CD4-positive, CD25-positive, alpha-beta regulatory T cell (primary cell): Measurements from ENCODE around the gene TEX19. TPM values are rescaled to one million over a fixed set of nuclear protein-coding genes. Genes with fewer than 3 reads are reported as not detected.

Experiments
- ATAC-seq, 2 donors: fragments of 150-1000 bp; cut with Tn5 transposase; one replicate each; pipeline ENCODE4 v1.10.0; 2021; ENCODE audit warnings: low read depth in 2 of 2, moderate number of reproducible peaks in 2 of 2, moderate library complexity in 1 of 2
- DNase-seq, 3 donors: peaks; one replicate each; pipeline versions ENCODE4 v3.0.0 to v3.0.0-alpha.2; 2012 to 2022; ENCODE audit warnings: mixed read lengths in 1 of 3
- H3K27ac ChIP-seq: one replicate; pipeline ENCODE4 v1.7.0; 2013; ENCODE audit warnings: mild to moderate bottlenecking, low read length; ENCODE audit not compliant: insufficient read depth, poor library complexity, severe bottlenecking
- H3K27me3 ChIP-seq: one replicate; pipeline ENCODE4 v1.7.0; 2013; ENCODE audit warnings: low read length; ENCODE audit not compliant: control insufficient read depth, insufficient read depth
- H3K36me3 ChIP-seq: one replicate; pipeline ENCODE4 v1.7.0; 2013; ENCODE audit warnings: mild to moderate bottlenecking, low read length, moderate library complexity; ENCODE audit not compliant: control insufficient read depth, insufficient read depth
- H3K4me1 ChIP-seq: 2 replicates; pipeline ENCODE4 v1.7.0; 2013; ENCODE audit warnings: mild to moderate bottlenecking, low read length; ENCODE audit not compliant: insufficient read depth, control insufficient read depth, poor library complexity, severe bottlenecking
- H3K4me3 ChIP-seq: one replicate; pipeline ENCODE4 v1.7.0; 2013; ENCODE audit warnings: low read depth, mild to moderate bottlenecking, low read length, moderate library complexity
- H3K9me3 ChIP-seq, 2 experiments: 1 replicate in 1 of 2; 2 replicates in 1 of 2; pipeline ENCODE4 v1.7.0; 2013; ENCODE audit warnings: low read length in 2 of 2, mild to moderate bottlenecking in 1 of 2, moderate library complexity in 1 of 2; ENCODE audit not compliant: control insufficient read depth in 2 of 2
- H3K27ac Mint-ChIP-seq, 3 donors: one replicate each; pipeline ENCODE4 v1.8.0; 2020 to 2022; ENCODE audit warnings: mild to moderate bottlenecking in 3 of 3, mixed read lengths in 3 of 3, moderate library complexity in 2 of 3
- H3K27me3 Mint-ChIP-seq: one replicate; pipeline ENCODE4 v1.8.0; 2022; ENCODE audit warnings: mild to moderate bottlenecking, mixed read lengths
- H3K36me3 Mint-ChIP-seq: one replicate; pipeline ENCODE4 v1.8.0; 2020; ENCODE audit warnings: mixed read lengths
- H3K4me1 Mint-ChIP-seq, 4 donors: one replicate each; pipeline ENCODE4 v1.8.0; 2020 to 2022; ENCODE audit warnings: mixed read lengths in 4 of 4, mild to moderate bottlenecking in 1 of 4
- H3K4me3 Mint-ChIP-seq, 4 donors: one replicate each; pipeline ENCODE4 v1.8.0; 2020 to 2022; ENCODE audit warnings: mild to moderate bottlenecking in 4 of 4, mixed read lengths in 4 of 4, moderate library complexity in 3 of 4
- H3K9me3 Mint-ChIP-seq, 7 donors: one replicate each; pipeline ENCODE4 v1.8.0; 2020 to 2022; ENCODE audit warnings: mixed read lengths in 7 of 7, mild to moderate bottlenecking in 3 of 7, moderate library complexity in 2 of 7
- polyA plus RNA-seq, 4 donors: library from polyadenylated mRNA; unstranded; fragments of 300-500 nt; fragmentation: Illumina TruSeq; gene quantifications; one replicate each; pipeline ENCODE4 v1.2.3, GENCODE V29; 2021
- total RNA-seq: library from RNA; stranded (reverse); gene quantifications from one replicate; pipeline ENCODE4 v1.2.3, GENCODE V29; 2022

TEX19 gene
- total and polyA plus RNA-seq, 5 donors from 2014 or later, result not detected

DNA sequence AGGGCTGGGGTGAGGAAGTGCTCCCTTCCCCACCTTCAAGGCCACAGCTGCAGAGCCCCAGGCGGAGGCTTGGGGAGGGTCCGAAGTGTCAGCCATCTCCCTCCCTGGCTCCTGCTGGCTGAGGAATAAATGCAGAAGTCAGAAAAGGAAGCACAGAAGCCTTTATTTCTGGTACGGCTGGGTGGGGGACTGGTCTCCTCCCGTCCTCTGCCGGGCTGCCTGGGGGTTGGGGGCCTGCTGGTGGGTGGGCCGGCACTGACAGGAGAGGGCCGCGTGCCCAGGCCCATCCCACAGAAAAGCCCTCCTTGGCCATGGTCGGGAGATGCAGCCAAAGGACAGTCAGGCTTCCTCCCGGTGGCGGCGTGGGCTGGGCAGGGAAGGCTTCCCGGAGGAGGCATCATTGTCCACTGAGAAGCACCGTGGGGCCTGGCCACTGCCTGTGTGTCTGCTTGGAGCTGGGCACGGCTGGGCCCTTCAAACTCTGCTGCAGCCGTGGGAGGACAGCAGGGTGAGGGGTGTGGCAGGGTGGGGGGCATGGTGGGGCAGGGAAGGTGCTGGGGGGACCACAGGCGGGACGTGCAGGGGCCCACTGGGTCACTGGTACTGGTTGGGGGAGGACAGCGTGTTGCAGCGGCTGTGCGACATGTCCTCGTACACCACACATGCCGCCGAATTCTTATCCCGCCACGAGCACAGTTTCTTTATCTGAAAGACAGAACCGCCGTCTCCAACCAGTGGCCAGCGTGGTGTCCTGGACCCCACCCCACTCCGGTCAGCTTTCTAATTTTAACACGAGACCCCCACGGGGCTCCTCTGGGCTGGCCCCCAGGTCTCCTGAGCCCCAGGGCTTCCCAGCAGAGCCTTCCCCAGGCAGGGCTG, 44.1 kb upstream of the TEX19 start:
- peak overlapping the region in 2 of 4 donors; percentile 93 to 95 for H3K4me3 Mint-ChIP-seq
- no peak overlapping the region for H3K4me3 ChIP-seq
- DNase-seq, result no peak
- no peaks in the 10 kb centered on the region for H3K36me3 Mint-ChIP-seq
- peaks cover 36% of the 10 kb centered on the region for H3K4me1 ChIP-seq
- no peaks in the 10 kb centered on the region for H3K27me3 ChIP-seq
- H3K9me3 ChIP-seq, result no peaks in the 10 kb centered on the region
- peak overlapping the region; percentile 14 to 92 (median 89) for H3K27ac Mint-ChIP-seq
- peak overlapping the region; percentile 78 for H3K27ac ChIP-seq
- H3K27me3 Mint-ChIP-seq, result peaks cover 6% of the 10 kb centered on the region
- H3K9me3 Mint-ChIP-seq, result no peaks in the 10 kb centered on the region
- H3K36me3 ChIP-seq, result no peaks in the 10 kb centered on the region
- H3K4me1 Mint-ChIP-seq, result peaks cover 0 to 22% (median 4%) of the 10 kb centered on the region in 4 donors
- no peak for ATAC-seq

GRCh38 chr17:82315703-82316358, 43.2 kb upstream of the TEX19 start:
- peak overlapping the region; percentile 78 for H3K27ac ChIP-seq
- H3K27ac Mint-ChIP-seq, result peak overlapping the region; percentile 84 to 92 (median 89)
- peaks cover 6% of the 10 kb centered on the region for H3K27me3 Mint-ChIP-seq
- peak overlapping the region; percentile 71 for H3K4me3 ChIP-seq
- H3K36me3 ChIP-seq, result no peaks in the 10 kb centered on the region
- H3K9me3 Mint-ChIP-seq, result no peaks in the 10 kb centered on the region
- H3K4me3 Mint-ChIP-seq, result peak overlapping the region in 2 of 4 donors; percentile 93 to 95
- H3K4me1 ChIP-seq, result peaks cover 40% of the 10 kb centered on the region
- no peaks in the 10 kb centered on the region for H3K27me3 ChIP-seq
- H3K36me3 Mint-ChIP-seq, result no peaks in the 10 kb centered on the region
- peak; percentile 43 to 61 (median 59) for DNase-seq
- ATAC-seq, result peak; percentile 58 to 64
- no peaks in the 10 kb centered on the region for H3K9me3 ChIP-seq
- peaks cover 0 to 23% (median 4%) of the 10 kb centered on the region in 4 donors for H3K4me1 Mint-ChIP-seq

GRCh38 chr17:82316651-82317393, 42.2 kb upstream of the TEX19 start:
- Histone ChIP-seq H3K27me3 (no peaks in the 10 kb centered on the region), H3K27ac (peak overlapping the region; percentile 78), H3K9me3 (no peaks in the 10 kb centered on the region), H3K4me3 (peak overlapping the region; percentile 71), H3K4me1 (peaks cover 50% of the 10 kb centered on the region), H3K36me3 (no peaks in the 10 kb centered on the region)
- DNase-seq, result no peak
- Mint-ChIP-seq H3K27me3 (peaks cover 6% of the 10 kb centered on the region), H3K27ac (peak overlapping the region; percentile 86 to 92 (median 89)), H3K9me3 (no peaks in the 10 kb centered on the region), H3K36me3 (no peaks in the 10 kb centered on the region), H3K4me1 (peaks cover 0 to 28% (median 6%) of the 10 kb centered on the region in 4 donors), H3K4me3 (peak overlapping the region in 2 of 4 donors; percentile 93 to 95)
- ATAC-seq, result peak; percentile 7 to 27

DNA sequence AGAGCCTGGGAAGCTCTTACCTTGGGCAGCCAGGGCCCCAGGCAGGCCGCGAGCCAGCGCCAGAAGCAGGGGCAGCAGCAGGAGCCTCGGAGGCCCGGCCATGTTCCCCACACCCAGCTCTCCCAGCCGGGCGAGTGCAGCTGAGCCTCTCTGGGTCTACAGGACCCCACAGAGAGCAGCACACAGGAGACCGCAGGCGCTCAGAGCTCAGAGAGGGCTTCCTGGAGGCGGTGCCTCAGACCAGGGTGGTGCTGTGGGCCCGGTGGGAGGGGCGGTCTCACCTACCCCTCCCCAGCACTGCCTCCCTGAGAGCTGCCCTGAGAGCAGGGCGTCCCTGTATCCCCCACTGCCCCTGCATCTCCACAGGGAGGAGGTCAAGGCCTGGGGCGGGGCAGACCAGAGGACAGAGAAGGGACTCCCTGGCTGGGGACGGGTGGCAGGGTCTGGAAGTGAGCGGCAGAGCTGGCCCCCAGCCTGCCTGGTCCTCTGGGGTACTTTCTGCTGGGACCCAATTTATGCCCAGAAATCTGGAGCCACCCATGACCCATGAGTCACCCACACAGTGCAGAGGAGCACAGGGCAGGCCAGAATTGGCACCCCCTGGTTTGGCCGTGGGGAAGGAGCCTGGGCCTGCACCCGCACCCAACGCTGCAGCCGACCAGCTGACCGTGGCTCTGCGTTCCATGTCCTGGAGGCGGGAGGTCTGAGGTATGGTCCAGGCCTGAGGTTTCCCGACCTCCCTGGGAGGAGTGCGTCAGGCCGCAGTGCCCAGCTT, 41.5 kb upstream of the TEX19 start, which contains the start of gene CD7:
Gene CD7 (minus strand): TSS at position 215 of the 775 bp plus-strand sequence. CDS start 113 bp downstream, at position 102.
- ATAC-seq (peak; percentile 74 to 78), DNase-seq (peak; percentile 61 to 83 (median 72))
- no peaks in the 10 kb centered on the region for H3K36me3 ChIP-seq
- Mint-ChIP-seq H3K27me3 (peaks cover 6% of the 10 kb centered on the region), H3K27ac (peak within 1 kb of the TSS; percentile 86 to 92 (median 89)), H3K36me3 (no peaks in the 10 kb centered on the region), H3K9me3 (no peaks in the 10 kb centered on the region), H3K4me1 (peaks cover 0 to 34% (median 8%) of the 10 kb centered on the region in 4 donors), H3K4me3 (peak within 1 kb of the TSS in 2 of 4 donors; percentile 93 to 95)
- H3K27ac ChIP-seq, result peak within 1 kb of the TSS; percentile 78
- H3K4me3 ChIP-seq, result peak within 1 kb of the TSS; percentile 71
- no peaks in the 10 kb centered on the region for H3K9me3 ChIP-seq
- peaks cover 57% of the 10 kb centered on the region for H3K4me1 ChIP-seq
- H3K27me3 ChIP-seq, result no peaks in the 10 kb centered on the region

DNA sequence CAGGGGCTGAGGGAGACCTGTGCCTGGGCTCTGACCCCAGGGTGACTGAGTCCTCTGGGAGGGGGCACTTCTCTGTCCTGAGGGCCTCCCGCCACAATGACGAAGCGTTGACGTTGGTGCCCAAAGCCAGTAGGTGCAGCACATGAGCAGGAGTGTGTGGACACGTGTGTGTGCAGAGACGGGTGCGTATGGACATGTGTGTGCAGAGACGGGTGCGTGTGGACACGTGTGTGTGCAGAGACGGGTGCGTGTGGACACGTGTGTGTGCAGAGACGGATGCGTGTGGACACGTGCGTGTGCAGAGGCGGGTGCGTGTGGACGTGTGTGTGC, 40.9 kb upstream of the TEX19 start:
- H3K27me3 ChIP-seq, result no peaks in the 10 kb centered on the region
- no peak overlapping the region for H3K4me3 ChIP-seq
- no peak overlapping the region for H3K27ac Mint-ChIP-seq
- no peaks in the 10 kb centered on the region for H3K36me3 Mint-ChIP-seq
- H3K36me3 ChIP-seq, result no peaks in the 10 kb centered on the region
- no peaks in the 10 kb centered on the region for H3K9me3 Mint-ChIP-seq
- ATAC-seq (no peak), DNase-seq (no peak)
- peaks cover 6% of the 10 kb centered on the region for H3K27me3 Mint-ChIP-seq
- no peak overlapping the region for H3K4me3 Mint-ChIP-seq
- H3K4me1 ChIP-seq, result peaks cover 59% of the 10 kb centered on the region
- peaks cover 0 to 34% (median 8%) of the 10 kb centered on the region in 4 donors for H3K4me1 Mint-ChIP-seq
- H3K9me3 ChIP-seq, result no peaks in the 10 kb centered on the region
- no peak overlapping the region for H3K27ac ChIP-seq

DNA sequence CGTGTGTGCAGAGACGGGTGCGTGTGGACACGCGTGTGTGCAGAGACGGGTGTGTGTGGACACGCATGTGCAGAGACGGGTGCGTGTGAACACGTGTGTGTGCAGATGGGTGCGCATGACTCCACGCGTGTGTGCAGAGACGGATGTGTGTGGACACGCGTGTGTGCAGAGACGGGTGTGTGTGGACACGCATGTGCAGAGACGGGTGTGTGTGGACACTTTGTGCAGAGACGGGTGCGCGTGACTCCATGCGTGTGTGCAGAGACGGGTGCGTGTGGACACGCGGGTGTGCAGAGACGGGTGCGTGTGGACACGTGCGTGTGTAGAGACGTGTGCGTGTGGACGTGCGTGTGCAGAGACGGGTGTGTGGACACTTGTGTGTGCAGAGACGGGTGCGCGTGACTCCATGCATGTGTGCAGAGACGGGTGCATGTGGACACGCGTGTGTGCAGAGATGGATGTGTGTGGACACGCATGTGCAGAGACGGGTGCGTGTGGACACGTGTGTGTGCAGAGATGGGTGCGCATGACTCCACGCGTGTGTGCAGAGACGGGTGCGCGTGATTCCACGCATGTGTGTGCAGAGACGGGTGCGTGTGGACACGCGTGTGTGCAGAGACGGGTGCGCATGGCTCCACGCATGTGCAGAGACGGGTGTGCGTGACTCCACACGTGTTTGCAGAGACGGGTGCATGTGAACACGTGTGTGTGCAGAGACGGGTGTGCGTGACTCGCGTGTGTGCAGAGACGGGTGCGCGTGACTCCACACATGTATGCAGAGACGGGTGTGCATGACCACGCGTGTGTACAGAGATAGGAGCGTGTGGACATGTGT, 40.1 kb upstream of the TEX19 start:
- ATAC-seq (no peak), DNase-seq (no peak)
- no peak overlapping the region for H3K27ac Mint-ChIP-seq
- Histone ChIP-seq H3K4me1 (peaks cover 59% of the 10 kb centered on the region), H3K36me3 (no peaks in the 10 kb centered on the region), H3K9me3 (no peaks in the 10 kb centered on the region), H3K27ac (no peak overlapping the region), H3K4me3 (no peak overlapping the region), H3K27me3 (no peaks in the 10 kb centered on the region)
- peaks cover 0 to 33% (median 8%) of the 10 kb centered on the region in 4 donors for H3K4me1 Mint-ChIP-seq
- no peak overlapping the region for H3K4me3 Mint-ChIP-seq
- peaks cover 6% of the 10 kb centered on the region for H3K27me3 Mint-ChIP-seq
- H3K36me3 Mint-ChIP-seq, result no peaks in the 10 kb centered on the region
- no peaks in the 10 kb centered on the region for H3K9me3 Mint-ChIP-seq
